ENCODE measurements around the gene ITGB4. TPM values are rescaled to one million over a fixed set of nuclear protein-coding genes. Genes with fewer than 3 reads are reported as not detected.

The ITGB4 gene
- total RNA-seq, 2 donors from 2014 or later: 3.4 to 5.1 TPM

- no peaks in the 10 kb centered on the region for H3K27me3 Mint-ChIP-seq (ENCODE audit: insufficient read depth)
- Histone ChIP-seq H3K4me1 (ENCODE audit: control insufficient read depth, insufficient read depth, low read length) (peaks cover under 1% of the 10 kb centered on the region), H3K36me3 (ENCODE audit: control insufficient read depth, insufficient read depth, low read length) (peaks cover 91% of the 10 kb centered on the region), H3K4me3 (ENCODE audit: low read length) (no peak overlapping the region), H3K9me3 (ENCODE audit: control insufficient read depth, low read length) (no peaks in the 10 kb centered on the region), H3K27me3 (ENCODE audit: control insufficient read depth, insufficient read depth, low read length, poor library complexity, severe bottlenecking) (no peaks in the 10 kb centered on the region), H3K27ac (ENCODE audit: low read depth, low read length) (no peak overlapping the region), H3K9ac (ENCODE audit: extremely low read depth, low read length, poor library complexity, severe bottlenecking) (no peak overlapping the region)
- 90 to 94% methylated on average over 2 to 3 of the region's 3 CpGs for WGBS, 2 experiments (ENCODE audit: insufficient coverage in 1 of 2, insufficient read length in 1 of 2)
- peaks cover 74% of the 10 kb centered on the region for H3K36me3 Mint-ChIP-seq (ENCODE audit: low read depth)
- H3K27ac Mint-ChIP-seq: no peak overlapping the region
- peaks cover 13% of the 10 kb centered on the region for H3K4me1 Mint-ChIP-seq
- no peak overlapping the region for H3K4me3 Mint-ChIP-seq
- DNase-seq: no peak
- TF ChIP-seq, protein P1, sequence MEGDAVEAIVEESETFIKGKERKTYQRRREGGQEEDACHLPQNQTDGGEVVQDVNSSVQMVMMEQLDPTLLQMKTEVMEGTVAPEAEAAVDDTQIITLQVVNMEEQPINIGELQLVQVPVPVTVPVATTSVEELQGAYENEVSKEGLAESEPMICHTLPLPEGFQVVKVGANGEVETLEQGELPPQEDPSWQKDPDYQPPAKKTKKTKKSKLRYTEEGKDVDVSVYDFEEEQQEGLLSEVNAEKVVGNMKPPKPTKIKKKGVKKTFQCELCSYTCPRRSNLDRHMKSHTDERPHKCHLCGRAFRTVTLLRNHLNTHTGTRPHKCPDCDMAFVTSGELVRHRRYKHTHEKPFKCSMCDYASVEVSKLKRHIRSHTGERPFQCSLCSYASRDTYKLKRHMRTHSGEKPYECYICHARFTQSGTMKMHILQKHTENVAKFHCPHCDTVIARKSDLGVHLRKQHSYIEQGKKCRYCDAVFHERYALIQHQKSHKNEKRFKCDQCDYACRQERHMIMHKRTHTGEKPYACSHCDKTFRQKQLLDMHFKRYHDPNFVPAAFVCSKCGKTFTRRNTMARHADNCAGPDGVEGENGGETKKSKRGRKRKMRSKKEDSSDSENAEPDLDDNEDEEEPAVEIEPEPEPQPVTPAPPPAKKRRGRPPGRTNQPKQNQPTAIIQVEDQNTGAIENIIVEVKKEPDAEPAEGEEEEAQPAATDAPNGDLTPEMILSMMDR (conservative IDR thresholded peaks at IDR 0.05): no peak
- H3K9me3 Mint-ChIP-seq: no peaks in the 10 kb centered on the region
These were observed 22.6 kb upstream of the ITGB4 start for GRCh38 chr17:75698659-75699058.

DNA sequence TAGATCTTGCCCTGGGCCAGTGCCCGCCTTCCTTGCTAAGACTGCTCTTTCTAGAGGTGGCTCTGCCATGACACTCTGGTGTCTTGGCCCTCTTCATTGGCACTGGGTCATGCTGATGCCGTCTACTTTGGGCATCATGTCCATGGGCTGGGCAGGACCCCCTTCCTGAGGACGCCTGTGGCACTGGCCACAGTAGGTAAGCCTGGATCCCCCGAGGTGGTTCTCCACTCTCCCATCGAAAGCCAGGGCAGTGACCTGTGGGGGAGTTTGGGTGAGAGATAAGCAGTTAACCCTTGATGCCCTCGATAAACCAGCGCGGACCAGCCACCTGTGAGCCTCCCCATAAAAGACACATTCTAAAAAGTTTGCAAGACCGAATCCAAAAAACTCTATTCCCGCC lies 20.0 kb upstream of the ITGB4 start:
- 94 to 100% methylated on average over 7 to 10 of the region's 10 CpGs for WGBS, 2 experiments (ENCODE audit: insufficient coverage in 1 of 2, insufficient read length in 1 of 2)
- Mint-ChIP-seq H3K27me3 (ENCODE audit: insufficient read depth) (no peaks in the 10 kb centered on the region), H3K9me3 (no peaks in the 10 kb centered on the region), H3K4me3 (no peak overlapping the region), H3K27ac (no peak overlapping the region), H3K4me1 (no peaks in the 10 kb centered on the region), H3K36me3 (ENCODE audit: low read depth) (peaks cover 72% of the 10 kb centered on the region)
- Histone ChIP-seq H3K27me3 (ENCODE audit: control insufficient read depth, insufficient read depth, low read length, poor library complexity, severe bottlenecking) (no peaks in the 10 kb centered on the region), H3K27ac (ENCODE audit: low read depth, low read length) (no peak overlapping the region), H3K36me3 (ENCODE audit: control insufficient read depth, insufficient read depth, low read length) (peaks cover 87% of the 10 kb centered on the region), H3K9ac (ENCODE audit: extremely low read depth, low read length, poor library complexity, severe bottlenecking) (no peak overlapping the region), H3K4me1 (ENCODE audit: control insufficient read depth, insufficient read depth, low read length) (no peaks in the 10 kb centered on the region), H3K4me3 (ENCODE audit: low read length) (no peak overlapping the region), H3K9me3 (ENCODE audit: control insufficient read depth, low read length) (no peaks in the 10 kb centered on the region)
- TF ChIP-seq, protein P1 (conservative IDR thresholded peaks at IDR 0.05): no peak
- no peak for DNase-seq

DNA sequence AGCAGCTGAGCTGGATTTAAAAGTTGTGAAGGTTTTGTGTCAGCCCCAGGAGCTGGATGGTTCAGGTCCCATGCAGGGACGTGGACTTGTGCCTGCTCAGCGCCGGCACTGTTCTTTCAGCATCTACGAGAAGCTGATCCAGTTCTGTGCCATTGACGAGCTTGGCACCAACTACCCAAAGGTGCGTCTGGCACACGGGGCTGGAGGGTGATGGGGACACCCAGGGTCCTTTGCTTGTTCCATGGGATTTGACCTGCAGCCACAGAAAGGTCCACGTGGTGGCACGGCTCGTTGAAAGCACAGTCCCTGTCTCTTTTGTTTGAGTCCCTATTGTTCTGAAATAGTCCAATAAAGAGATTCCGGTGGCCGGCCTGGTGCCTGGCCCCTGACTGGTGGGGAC lies 18.1 kb upstream of the ITGB4 start:
- no peak overlapping the region for H3K4me3 Mint-ChIP-seq
- no peak overlapping the region for H3K27ac Mint-ChIP-seq
- Histone ChIP-seq H3K27me3 (ENCODE audit: control insufficient read depth, insufficient read depth, low read length, poor library complexity, severe bottlenecking) (no peaks in the 10 kb centered on the region), H3K27ac (ENCODE audit: low read depth, low read length) (no peak overlapping the region), H3K4me1 (ENCODE audit: control insufficient read depth, insufficient read depth, low read length) (no peaks in the 10 kb centered on the region), H3K4me3 (ENCODE audit: low read length) (no peak overlapping the region), H3K36me3 (ENCODE audit: control insufficient read depth, insufficient read depth, low read length) (peaks cover 80% of the 10 kb centered on the region), H3K9me3 (ENCODE audit: control insufficient read depth, low read length) (no peaks in the 10 kb centered on the region), H3K9ac (ENCODE audit: extremely low read depth, low read length, poor library complexity, severe bottlenecking) (no peak overlapping the region)
- 95 to 96% methylated on average over 12 of the region's 12 CpGs for WGBS, 2 experiments (ENCODE audit: insufficient coverage in 1 of 2, insufficient read length in 1 of 2)
- peaks cover 72% of the 10 kb centered on the region for H3K36me3 Mint-ChIP-seq (ENCODE audit: low read depth)
- H3K9me3 Mint-ChIP-seq: no peaks in the 10 kb centered on the region
- TF ChIP-seq, protein P1 (conservative IDR thresholded peaks at IDR 0.05): no peak
- no peaks in the 10 kb centered on the region for H3K27me3 Mint-ChIP-seq (ENCODE audit: insufficient read depth)
- H3K4me1 Mint-ChIP-seq: no peaks in the 10 kb centered on the region
- no peak for DNase-seq
